ENCODE results near the gene GSK3A.

GSK3A gene

DNA sequence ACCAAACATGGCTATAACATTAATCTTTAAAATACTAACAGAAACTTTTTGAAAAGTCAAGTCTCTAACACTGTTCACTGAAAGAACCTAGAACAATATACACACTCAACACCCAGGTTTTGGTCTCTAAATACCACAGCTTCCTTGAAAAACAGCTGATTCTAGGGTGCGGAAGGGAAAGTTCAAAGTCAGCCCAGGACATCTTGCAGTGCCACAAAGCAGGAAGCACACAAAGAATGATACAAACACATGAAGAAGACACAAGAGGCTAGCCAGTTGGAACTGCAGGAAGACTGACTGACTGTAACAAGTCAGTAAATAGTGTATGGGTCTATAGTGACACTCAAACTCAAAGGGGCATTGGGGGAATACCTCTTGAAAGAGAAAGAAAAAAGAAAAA lies 29.5 kb downstream of the GSK3A start:
- Histone ChIP-seq H3K4me1 (ENCODE audit: low read length) (peaks cover 10% of the 10 kb centered on the region), H3K4me3 (ENCODE audit: low read length) (no peak overlapping the region), H3K36me3 (replicated peaks; ENCODE audit: low read depth, low read length) (peaks cover 56% of the 10 kb centered on the region), H3K9me3 (ENCODE audit: insufficient read depth, low read length) (no peaks in the 10 kb centered on the region), H3K27ac (ENCODE audit: low read length) (no peak overlapping the region), H3K27me3 (ENCODE audit: low read depth, low read length) (no peaks in the 10 kb centered on the region), H3K9ac (ENCODE audit: low read length) (no peak overlapping the region), H2AFZ (ENCODE audit: low read depth, low read length) (no peak overlapping the region), H4K20me1 (ENCODE audit: insufficient read depth, low read length) (peaks cover 27% of the 10 kb centered on the region; the same call in 1 of the 2 replicates), H3K79me2 (ENCODE audit: low read length) (peaks cover 42% of the 10 kb centered on the region), H3K4me2 (ENCODE audit: low read length) (no peak overlapping the region)
- TF ChIP-seq, protein P1, sequence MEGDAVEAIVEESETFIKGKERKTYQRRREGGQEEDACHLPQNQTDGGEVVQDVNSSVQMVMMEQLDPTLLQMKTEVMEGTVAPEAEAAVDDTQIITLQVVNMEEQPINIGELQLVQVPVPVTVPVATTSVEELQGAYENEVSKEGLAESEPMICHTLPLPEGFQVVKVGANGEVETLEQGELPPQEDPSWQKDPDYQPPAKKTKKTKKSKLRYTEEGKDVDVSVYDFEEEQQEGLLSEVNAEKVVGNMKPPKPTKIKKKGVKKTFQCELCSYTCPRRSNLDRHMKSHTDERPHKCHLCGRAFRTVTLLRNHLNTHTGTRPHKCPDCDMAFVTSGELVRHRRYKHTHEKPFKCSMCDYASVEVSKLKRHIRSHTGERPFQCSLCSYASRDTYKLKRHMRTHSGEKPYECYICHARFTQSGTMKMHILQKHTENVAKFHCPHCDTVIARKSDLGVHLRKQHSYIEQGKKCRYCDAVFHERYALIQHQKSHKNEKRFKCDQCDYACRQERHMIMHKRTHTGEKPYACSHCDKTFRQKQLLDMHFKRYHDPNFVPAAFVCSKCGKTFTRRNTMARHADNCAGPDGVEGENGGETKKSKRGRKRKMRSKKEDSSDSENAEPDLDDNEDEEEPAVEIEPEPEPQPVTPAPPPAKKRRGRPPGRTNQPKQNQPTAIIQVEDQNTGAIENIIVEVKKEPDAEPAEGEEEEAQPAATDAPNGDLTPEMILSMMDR (IDR thresholded peaks at IDR 0.05; ENCODE audit: low read depth, low read length) = no peak
- no peak for TF ChIP-seq EZH2phosphoT487 (IDR thresholded peaks at IDR 0.05; ENCODE audit: low read depth)

DNA sequence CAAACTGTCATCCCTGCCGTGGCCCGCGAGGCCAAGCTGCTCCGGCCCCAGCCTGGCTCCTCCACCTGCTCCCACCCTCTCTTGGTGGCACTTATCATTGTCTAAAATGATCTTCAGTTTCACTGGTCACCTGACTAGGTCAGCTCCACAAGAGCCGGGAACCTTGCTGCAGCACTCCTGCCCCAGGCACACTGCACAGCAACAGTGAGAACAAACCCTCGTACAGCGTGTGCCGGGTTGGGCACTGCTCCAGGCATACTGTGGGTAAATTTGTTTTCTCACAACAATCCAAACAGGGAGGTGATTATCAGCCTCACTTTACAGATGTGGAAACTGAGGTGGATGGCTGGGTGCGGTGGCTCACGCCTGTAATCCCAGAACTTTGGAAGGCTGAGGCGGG lies 33.8 kb downstream of the GSK3A start:
- H3K27me3 ChIP-seq (ENCODE audit: low read depth, low read length) = no peaks in the 10 kb centered on the region
- H3K27ac ChIP-seq (ENCODE audit: low read length) = no peak overlapping the region
- no peak overlapping the region for H3K9ac ChIP-seq (ENCODE audit: low read length)
- H3K9me3 ChIP-seq (ENCODE audit: insufficient read depth, low read length) = no peaks in the 10 kb centered on the region
- H4K20me1 ChIP-seq (ENCODE audit: insufficient read depth, low read length) = peaks cover 12% of the 10 kb centered on the region; the same call in 1 of the 2 replicates
- H3K79me2 ChIP-seq (ENCODE audit: low read length) = peaks cover 17% of the 10 kb centered on the region
- no peak overlapping the region for H3K4me2 ChIP-seq (ENCODE audit: low read length)
- TF ChIP-seq, protein P1 (IDR thresholded peaks at IDR 0.05; ENCODE audit: low read depth, low read length) = no peak
- no peak for TF ChIP-seq EZH2phosphoT487 (IDR thresholded peaks at IDR 0.05; ENCODE audit: low read depth)
- H3K4me3 ChIP-seq (ENCODE audit: low read length) = no peak overlapping the region
- H3K4me1 ChIP-seq (ENCODE audit: low read length) = no peaks in the 10 kb centered on the region
- no peak overlapping the region for H2AFZ ChIP-seq (ENCODE audit: low read depth, low read length)
- H3K36me3 ChIP-seq (replicated peaks; ENCODE audit: low read depth, low read length) = peaks cover 60% of the 10 kb centered on the region

DNA sequence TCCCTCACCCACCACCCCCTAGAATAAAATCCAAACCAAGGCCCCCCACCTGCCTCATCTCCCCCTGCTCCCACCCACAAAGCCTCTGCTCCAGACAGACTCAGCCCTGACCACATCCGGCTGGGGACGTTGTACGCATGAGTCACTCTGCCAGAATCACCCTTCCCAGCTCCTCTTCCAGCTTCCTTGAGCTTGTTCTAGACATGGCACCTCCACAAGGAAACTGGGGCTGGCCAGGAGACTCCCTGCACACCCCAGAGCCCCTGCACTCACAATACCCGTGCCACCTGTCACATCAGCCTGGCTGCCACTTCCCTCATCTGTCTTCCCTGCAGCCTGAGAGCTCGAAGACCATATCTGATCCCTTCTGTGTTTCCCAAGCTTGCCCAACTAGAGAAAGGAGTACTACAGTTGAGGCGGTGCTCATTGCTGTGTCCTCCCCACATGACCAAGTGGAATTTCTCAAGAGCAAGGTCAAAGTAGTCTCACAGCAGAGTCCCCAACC lies 34.6 kb downstream of the GSK3A start:
- peaks cover 15% of the 10 kb centered on the region for H3K79me2 ChIP-seq (ENCODE audit: low read length)
- no peak for TF ChIP-seq EZH2phosphoT487 (IDR thresholded peaks at IDR 0.05; ENCODE audit: low read depth)
- TF ChIP-seq, protein P1 (IDR thresholded peaks at IDR 0.05; ENCODE audit: low read depth, low read length) = no peak
- no peaks in the 10 kb centered on the region for H3K27me3 ChIP-seq (ENCODE audit: low read depth, low read length)
- peaks cover 6% of the 10 kb centered on the region for H3K4me1 ChIP-seq (ENCODE audit: low read length)
- H3K36me3 ChIP-seq (replicated peaks; ENCODE audit: low read depth, low read length) = peaks cover 60% of the 10 kb centered on the region
- no peak overlapping the region for H3K4me2 ChIP-seq (ENCODE audit: low read length)
- H3K4me3 ChIP-seq (ENCODE audit: low read length) = no peak overlapping the region
- no peak overlapping the region for H3K9ac ChIP-seq (ENCODE audit: low read length)
- H3K27ac ChIP-seq (ENCODE audit: low read length) = no peak overlapping the region
- no peaks in the 10 kb centered on the region for H3K9me3 ChIP-seq (ENCODE audit: insufficient read depth, low read length)
- H2AFZ ChIP-seq (ENCODE audit: low read depth, low read length) = no peak overlapping the region
- H4K20me1 ChIP-seq (ENCODE audit: insufficient read depth, low read length) = 0 out of 2 replicates have a peak, but pooled peaks cover 5% of the 10 kb centered on the region

DNA sequence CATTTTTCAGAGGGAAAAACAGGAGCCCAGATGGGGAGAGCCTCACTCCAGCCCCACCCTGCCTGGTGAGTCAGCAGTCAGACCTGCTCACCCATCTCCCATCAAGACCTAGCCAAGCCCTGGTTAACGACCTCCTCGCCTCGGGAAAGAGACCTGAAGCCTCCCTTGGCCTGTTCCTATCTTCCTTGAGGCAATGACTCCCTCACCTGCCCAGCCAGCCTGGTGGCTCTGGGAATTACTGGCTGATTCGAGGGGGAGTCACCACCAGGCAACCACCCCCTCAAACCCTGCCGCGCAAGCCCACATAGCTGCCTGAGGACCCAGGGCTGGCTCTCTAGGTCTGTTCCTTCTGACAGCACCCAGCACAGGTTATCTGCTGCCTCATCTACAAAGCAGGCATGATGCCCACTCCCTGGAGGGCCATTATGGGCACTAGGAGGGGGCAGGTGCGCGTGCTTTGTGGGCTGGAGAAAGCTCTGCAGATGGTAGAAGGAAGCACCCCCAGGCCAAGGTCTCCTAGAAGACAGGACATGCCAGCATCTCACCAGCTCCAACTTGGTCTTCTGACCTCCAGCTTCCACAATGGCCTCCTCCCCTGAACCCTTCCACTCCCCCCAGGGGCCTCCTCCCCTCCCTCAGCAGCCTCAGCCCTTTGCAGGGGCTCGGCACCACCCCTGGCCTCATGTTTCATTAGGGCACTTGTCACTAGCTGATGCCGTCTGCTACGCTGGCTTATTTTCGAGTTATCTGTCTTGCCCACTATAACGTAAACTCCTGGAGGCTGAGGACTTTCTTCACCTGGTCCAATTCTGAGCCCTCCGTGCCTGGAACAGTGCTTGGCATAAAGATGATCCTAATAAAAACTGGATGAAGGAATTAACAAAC lies 35.3 kb downstream of the GSK3A start:
- no peaks in the 10 kb centered on the region for H3K27me3 ChIP-seq (ENCODE audit: low read depth, low read length)
- H3K27ac ChIP-seq (ENCODE audit: low read length) = no peak overlapping the region
- H3K79me2 ChIP-seq (ENCODE audit: low read length) = peaks cover 21% of the 10 kb centered on the region
- no peak overlapping the region for H3K4me2 ChIP-seq (ENCODE audit: low read length)
- H4K20me1 ChIP-seq (ENCODE audit: insufficient read depth, low read length) = 0 out of 2 replicates have a peak, but pooled peaks cover 5% of the 10 kb centered on the region
- H3K4me3 ChIP-seq (ENCODE audit: low read length) = no peak overlapping the region
- no peak overlapping the region for H2AFZ ChIP-seq (ENCODE audit: low read depth, low read length)
- peaks cover 13% of the 10 kb centered on the region for H3K4me1 ChIP-seq (ENCODE audit: low read length)
- no peak overlapping the region for H3K9ac ChIP-seq (ENCODE audit: low read length)
- TF ChIP-seq, protein P1 (IDR thresholded peaks at IDR 0.05; ENCODE audit: low read depth, low read length) = no peak
- H3K9me3 ChIP-seq (ENCODE audit: insufficient read depth, low read length) = no peaks in the 10 kb centered on the region
- H3K36me3 ChIP-seq (replicated peaks; ENCODE audit: low read depth, low read length) = peaks cover 66% of the 10 kb centered on the region
